HG03575 (cell line): ENCODE measurements around the gene APOL3.
"Not testable (repeated sequence)": the region's sequence is repeated elsewhere in the genome, so short reads cannot be mapped to it uniquely, and the experiment has no call there.

Experiments used
- ATAC-seq: cut with Tn5 transposase; IDR thresholded peaks from one replicate; pipeline ENCODE4 v1.9.1; 2021; ENCODE audit not compliant: unreplicated experiment, insufficient number of reproducible peaks, low FRiP score; ENCODE audit errors: extremely low read depth

Gene APOL3

DNA sequence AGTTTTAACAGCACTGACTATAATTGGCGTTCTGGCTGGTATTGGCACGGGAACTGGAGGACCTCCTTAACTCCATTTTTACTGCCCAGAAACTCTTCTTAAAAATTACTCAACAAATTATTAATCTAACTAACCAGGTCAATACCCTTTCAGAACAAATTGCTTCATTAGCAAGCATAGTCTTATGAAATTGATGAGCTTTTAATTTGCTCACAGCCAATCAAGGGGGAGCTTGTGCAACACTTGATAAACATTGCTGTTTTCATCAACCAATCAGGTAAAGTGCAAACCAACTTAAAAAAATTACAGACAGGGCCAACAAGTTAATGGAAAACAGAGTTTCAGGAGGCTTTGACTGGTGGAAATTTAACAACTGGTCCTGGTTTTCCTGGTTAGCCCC lies 4.6 kb upstream of the APOL3 start:
- ATAC-seq = no peak

DNA sequence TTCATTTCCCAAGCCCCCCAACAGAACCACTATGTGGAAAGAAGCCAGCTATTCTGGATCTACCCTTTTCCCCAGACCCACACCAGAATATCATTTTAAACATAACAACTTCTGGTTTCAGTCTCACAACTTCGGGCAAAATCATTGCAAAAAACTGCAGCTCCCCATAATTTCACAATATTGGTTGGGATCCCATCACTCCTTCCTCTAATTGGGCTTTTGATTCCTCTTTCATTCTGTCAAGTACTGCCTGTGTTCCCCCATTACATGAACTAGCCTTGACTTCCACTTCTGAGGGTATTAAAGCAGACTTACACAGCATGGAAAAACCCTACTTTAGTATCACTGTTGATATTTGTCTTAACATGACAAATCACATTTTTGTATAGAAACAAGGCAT lies 4.1 kb upstream of the APOL3 start:
- no peak for ATAC-seq

DNA sequence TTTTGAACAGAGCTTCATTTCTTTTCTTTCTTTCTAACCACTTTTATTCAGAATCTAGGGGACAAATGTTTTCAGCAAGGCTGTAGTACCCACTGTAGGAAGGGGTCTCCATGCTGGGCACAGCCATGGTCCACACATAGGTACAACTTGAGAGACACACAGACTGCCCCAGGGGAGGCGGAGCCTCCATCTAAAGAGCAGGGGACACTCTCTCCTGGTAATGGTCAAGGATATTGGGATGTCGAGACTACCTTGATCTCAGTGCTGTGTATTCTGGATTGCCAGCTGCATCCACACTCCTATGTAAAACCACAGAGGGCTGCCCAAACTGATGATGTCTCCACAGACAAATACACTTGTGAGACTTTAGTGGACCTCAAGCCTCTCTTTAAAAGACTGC lies 2.9 kb upstream of the APOL3 start:
- ATAC-seq = no peak

DNA sequence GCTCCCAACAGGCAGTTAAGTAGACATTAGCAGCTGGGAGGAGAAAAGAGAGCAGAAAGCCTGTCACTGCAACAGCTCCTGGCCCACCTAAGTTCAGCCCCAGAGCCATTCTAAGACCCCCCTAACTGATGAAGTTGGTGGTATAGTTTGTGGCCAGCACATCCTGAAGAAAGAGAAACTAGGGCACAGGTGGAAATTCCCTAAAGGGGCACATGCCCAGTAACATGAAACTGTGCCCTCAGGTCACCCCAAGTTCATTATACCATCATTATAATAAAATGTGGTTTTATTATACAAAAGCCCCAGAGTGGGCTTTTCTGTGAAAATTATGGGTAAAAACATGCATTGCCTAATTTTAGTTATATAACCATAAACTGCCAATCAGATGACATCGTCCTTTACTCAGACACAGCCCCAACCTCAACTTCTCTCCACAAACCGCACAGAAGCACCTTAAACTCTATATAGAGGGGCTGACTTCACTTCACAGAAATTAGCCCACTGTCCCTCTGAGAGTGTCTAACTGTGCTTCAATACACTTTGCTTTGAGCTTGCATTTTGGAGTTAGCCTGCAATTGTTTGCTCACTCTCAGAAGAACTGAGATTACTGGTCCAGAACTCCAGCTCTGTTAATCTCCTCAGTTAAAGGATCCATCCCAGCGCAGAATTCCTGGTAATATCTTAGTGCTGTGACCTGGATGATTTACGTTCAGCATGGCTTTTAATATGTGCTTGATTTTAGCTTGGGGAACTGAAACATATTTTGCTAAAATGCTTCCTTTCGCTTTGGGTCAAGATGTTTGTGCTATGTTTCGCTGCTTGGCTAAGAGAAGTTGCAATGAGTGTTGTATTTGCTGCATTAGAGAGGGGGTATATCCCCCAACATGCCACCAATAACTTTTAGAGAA lies 1.8 kb upstream of the APOL3 start:
- ATAC-seq = no peak

DNA sequence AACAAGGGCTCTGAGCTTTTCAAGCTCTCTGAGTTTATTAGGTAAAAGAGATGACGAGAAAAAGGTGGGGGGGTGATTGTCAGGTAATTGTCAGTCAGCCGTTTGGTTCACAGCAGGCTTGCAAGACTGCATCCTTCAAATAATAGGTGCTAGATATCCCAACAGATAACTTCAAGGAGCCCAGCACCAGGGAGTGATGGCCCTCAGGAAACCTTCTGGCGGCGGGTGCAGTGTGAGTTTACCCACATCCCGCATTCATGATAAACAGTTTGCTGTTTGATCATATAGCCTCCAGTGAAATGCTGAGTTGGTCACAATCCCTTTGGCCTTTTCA lies 1.2 kb upstream of the APOL3 start:
- not testable (repeated sequence) for ATAC-seq

DNA sequence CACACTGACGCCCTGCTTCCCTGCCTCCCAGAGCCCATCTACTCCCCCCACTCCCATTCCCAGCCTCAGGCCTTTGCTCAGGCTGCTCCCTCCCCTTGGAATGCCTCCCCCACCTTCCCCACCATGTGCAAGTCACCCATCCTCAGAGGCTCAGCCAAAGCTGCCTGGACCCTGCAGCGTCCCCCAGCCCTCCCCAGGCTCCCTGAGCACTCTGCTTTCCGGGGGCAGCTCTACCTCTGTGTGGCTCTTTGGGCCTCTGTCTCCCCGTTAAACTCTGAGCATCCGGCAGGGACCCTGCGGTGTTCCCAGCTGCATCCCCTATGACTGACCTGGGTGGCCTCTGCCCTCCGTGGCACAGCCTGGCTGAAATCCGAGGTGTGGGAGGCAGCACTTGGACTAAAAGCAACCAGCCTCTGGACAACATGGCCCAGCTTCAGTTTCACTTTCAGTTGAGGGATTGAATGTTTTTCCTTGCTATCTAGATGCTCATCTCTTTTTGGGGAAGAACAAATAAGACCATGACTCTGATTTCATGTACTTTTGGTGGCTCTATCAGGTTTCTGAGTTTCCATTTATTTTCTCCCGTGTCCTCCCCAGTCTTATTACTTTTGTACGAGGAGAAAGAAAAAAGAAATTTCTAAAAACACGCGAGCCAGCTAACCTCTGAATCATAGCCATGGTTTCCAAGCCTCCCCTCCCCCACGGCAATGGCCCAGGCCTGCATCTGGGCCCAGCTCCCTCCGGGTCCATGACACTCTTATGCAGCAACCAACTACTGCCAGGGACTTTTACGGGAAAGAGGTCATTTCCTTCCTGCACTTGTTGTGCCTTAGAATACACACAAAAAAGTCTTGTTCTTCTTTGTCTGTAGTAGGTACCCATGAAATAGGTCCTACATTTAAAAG lies 3.8 kb downstream of the APOL3 start:
- no peak for ATAC-seq

DNA sequence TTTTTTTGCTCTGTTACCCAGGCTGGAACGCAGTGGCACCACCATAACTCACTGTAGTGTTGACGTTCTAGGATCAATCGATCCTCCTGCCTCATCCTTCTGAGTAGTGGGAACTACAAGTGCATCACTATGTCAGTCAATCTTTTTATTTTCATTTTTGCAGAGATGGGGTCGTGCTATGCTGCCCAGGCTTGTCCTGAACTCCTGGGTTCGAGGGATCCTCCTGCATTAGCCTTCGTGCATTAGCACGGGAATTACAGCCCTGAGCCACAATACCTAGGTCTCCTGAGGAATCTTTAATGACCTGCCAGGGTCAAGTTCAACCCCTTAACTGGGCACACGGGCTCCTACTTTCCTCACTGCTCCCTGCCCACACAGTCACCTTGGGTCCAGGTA lies 4.4 kb downstream of the APOL3 start:
- ATAC-seq = no peak

DNA sequence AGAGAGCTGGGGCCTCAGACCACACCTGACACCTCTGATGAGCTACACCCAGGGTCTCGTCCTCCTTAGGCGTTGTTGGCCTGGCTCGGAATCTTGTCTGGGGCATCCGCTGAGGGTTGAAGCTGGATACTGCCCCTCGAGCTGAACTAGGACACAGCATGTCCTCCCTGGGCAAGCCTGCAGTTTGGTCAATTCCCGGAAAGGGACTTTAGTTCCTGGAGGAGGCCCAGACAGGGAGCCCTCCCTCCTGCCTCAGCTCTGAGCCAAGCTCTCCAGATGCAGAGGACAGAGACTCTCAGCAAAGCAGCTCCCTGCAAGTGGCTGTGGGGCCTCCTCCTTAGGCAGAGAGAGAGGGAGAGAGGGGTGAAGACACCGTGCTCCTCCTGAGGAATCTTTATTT lies 4.9 kb downstream of the APOL3 start:
- ATAC-seq = no peak

DNA sequence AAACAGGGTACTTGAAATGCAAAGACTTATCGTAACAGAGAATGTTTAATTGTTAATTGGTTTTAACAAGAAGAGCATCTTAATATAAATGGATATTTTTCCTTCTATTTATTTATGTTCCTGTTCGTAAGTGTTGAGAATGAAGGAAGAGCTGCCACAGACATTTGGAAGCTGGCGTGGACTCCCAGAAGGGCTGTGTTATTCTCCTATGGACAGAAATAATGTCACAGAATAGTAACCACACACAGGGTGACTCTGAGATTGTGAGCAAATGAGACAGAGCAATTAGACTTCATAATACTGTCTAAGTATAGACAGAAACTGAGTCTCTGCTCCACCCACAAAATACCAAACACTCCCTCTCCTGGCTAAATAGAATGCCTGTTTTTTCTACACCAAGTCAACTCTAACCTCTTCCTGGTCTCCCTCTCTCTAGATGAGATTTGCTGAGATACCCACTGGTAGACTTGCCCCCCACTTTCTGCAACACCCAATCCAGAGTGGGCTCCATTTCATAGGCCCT lies 6.1 kb downstream of the APOL3 start:
- no peak for ATAC-seq

DNA sequence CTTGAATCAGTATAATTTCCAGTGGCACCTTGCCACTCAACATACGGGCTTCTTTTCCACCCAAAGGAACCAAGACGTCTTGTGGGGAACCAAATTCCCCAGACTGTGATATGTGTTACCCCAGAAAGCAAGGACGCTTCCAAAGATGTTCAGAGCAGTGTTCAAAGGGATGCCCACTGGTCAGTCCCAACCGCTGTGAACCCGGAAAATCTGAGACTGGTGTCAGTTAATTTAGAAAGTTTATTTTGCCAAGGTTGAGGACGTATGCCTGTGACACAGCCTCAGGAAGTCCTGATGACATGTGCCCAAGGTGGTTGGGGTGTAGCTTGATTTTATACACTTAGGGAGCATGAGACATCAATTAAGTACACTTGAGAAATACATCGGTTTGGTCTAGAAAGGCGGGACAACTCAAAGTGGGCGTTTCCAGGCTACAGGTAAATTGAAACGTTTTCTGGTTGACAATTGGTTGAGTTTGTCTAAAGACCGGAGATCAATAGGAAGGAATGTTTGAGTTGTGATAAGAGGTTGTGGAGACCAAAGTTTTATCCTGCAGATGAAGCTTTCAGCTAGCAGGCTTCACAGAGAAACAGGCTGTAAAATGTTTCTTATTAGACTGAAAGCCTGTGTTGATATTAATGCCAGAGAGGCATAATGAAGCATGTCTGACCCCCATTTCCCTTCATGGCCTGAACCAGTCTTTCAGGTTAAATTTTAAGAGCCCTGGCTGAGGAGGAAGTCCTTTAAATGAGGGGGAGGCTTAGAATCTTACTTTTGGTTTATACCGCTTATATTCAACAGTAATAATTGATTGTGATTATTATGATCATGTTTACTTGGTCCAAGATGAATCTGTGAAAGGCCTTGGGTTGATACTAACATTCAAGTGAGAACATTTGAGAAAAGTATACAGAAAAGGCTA lies 6.8 kb downstream of the APOL3 start:
- ATAC-seq = no peak

DNA sequence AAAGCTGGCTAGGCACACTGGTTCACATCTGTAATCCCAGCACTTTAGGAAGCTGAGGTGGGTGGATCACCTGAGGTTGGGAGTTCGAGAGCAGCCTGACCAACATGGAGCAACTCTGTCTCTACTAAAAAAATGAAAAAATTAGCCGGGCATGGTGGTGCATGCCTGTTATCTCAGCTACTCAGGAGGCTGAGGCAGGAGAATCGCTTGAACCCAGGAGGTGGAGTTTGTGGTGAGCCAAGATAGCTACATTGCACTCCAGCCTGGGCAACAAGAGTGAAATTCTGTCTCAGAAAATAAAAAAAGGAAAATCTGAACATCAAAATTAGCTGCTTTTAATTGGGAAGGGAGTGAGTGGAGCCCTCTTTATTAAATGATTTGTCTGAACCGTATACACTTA lies 7.7 kb downstream of the APOL3 start:
- not testable (repeated sequence) for ATAC-seq

DNA sequence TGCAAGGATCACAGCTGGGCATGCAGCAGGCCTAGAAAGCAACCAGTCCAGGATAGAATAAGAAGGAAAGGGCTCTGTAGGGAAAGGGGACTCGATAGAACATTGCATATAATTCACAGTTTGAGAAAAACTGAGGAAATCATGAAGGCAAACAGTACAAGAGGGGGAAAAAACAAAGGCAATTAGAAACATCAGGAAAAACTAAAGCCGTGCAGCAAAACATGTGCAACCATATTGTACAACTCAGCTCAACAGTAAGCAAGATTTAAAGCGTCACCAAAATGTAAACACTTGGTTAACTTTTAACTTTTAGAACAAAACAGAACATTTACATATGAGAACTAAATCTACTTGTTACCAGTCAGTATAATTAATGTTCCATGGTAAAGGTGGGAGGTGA lies 8.5 kb downstream of the APOL3 start:
- no peak for ATAC-seq

DNA sequence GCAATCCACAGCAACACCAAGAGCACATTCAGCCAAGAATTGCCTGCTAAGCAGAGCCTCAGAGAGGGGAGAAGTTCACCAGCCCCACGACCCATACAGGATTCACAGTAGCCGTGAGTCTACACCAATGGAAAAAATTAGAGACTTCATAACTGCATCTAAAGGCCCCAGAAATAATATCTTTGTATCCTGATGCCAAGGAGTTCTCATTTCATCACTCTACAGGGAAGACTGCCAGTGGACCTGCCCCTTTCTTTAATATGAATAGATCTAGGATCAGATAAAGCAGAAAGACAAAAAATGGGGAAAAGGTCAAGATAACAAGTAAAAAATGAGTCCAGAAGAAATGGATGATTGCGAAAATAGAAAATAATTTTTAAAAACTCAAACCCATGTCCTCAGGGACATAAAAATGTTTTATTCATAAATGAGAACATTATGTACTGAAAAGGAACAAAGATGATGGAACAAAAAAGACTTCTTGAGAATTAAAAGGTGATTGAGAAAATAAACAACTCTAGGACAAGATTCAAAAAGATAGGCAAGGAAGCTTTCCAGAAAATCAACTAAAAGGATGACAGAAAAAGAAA lies 9.5 kb downstream of the APOL3 start:
- ATAC-seq = no peak

DNA sequence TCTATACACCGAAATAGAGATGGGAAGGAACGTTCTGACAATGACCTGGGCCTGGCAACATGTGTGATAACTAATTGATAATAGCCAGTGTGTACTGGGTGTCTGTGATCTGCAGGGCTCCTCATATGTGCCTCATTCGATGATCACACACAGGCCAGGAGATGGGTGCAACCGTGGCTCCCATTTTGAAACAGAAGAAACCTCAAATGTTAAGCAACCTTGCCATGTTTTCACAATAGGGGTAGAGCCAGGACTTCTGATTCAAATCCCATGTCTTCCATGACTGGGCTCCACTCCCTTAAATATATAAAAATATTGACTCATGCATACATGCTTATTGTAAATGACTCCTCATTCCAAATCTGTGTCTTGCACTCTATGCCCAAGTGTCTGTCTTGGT lies 11.1 kb downstream of the APOL3 start:
- no peak for ATAC-seq

DNA sequence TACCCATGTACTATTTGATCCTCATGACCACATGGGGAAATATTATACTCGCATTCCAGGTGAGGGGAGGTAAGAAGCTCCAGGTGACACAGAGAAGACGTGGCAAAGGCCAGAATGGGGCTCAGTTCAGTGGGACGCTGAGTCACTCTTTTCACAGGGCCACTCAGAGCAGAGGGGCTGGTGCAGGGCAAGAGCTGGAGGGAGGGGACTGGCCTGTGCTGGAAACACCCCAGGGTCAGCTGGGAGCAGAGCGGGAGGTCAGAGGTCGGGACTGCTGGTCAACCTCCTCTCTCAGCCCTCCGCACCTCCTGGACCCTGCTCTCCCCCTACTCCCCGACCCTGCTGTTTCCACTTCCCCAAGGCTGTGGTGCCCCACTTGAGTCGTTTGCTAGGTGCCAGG lies 12.1 kb downstream of the APOL3 start:
- ATAC-seq = no peak

DNA sequence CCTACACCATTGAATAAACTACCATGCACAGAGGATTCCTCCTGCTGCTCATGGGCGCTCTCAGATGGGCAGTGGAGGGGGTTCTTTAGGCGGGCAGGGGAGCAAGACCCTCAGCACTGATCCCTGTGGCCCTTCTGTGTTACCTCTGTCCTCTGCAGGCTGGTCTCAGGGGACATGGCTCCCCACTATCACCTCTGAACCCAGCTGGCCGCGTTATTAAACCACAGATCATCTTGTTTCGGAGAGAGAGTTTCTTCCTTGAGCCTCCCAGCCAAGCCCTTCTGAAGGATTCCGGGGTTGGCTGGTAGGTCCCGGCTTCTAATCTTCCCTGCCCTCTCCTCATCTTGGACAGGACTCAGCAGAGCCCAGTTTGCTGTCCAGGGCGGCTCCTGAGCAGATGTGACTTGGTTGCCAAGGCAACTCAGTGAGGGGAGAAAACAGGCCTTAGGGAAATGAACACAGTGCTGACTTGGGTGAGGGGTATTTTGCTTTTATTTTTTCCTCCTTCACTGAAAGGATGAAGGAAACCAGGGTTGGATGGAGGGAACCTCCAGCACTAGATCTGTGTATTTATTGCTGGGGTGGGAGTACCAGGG lies 13.3 kb downstream of the APOL3 start:
- no peak for ATAC-seq

DNA sequence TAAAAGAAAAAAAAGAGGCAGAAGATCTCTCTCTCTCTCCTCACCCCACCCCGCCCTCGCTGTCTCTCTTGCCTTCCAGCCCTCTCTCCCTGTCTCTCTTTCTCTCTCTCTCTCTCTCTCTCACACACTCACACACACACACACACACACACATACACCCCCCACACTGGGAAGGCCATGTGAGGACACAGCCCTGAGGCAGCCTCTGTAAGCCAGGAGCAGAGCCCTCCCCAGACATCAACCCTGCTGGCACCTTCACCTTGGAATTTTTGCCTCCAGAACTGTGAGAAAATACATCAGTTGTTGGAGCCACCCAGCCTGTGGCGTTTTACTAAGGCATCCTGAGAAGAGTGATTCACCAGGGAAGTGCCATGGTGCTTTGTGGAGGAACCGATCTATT lies 14.7 kb downstream of the APOL3 start:
- ATAC-seq = no peak

DNA sequence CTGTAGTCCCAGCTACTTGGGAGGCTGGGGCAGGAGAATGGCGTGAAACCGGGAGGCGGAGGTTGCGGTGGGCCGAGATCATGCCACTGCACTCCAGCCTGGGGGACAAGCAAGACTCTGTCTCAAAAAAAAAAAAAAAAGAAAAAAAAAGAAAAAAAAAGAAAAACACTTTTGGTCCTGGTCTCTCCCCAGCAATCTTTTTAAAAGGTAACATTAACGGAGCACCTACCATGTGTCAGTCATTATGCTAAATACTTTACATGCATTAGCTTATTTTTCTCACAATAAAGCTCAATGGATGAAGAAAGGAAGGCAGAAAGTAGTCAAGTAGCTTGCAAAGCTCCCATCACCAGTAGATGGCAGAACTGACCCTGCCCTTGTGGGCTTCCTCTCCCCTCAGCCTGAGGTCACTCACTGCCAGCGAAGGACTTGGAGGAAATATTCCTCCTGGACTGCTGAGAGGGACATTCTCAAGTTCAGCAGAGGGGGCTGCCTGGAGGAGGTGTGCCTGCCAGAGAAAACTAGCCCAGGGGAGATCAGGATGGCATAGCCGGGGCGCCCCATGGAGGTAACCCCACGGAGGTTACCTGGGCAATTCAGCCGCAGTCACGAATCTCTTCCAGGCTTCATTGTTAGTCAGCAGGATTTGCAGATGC lies 15.5 kb downstream of the APOL3 start:
- no peak for ATAC-seq
